ENCODE data around the gene CDH26.
A peak's percentile ranks its signal among the peaks of the same experiment; 100 is the strongest.
"Not testable (repeated sequence)": the region's sequence is repeated elsewhere in the genome, so short reads cannot be mapped to it uniquely, and the experiment has no call there.

CDH26 gene

DNA sequence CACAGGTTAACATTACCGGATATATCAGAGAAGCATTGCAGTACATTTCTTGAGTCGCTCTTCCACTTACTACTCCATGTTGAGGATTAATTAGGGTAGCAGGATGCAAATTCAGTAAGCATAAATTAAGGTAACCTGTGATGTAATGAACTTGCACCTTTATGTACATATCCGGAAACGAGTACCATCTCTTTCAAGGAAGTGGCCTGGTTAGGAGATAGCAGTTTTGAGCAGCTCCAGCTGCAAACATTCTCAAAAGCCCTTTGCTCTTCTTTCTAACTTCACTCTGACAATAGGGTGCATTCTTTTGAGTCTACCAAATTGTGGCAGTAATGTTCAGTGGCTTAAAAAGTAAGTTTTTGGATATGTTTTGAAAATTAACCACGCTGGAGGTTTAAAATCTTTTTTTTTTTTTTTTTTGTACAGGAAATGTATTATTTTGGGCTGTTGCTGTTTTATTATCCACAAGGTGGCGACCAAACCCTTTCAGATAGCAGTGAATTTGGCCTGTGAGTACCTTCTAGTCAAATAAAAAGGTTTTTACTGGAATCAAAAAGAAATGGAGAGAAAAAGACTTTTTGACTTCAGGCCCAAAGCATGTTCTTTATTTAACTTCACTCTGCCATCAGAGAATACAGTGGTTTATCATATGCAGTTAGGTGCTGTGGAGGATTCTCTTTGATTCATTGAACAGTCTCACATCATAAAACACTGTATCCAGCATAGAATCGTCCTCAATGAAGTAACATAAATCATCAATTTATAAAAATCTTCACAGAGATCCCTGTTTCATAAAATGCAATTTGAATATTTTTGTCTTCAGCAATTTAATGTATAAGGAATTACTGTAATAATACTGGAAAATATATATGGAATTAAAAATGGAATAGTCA, 9.1 kb upstream of the CDH26 start:
- TF ChIP-seq, protein P1, sequence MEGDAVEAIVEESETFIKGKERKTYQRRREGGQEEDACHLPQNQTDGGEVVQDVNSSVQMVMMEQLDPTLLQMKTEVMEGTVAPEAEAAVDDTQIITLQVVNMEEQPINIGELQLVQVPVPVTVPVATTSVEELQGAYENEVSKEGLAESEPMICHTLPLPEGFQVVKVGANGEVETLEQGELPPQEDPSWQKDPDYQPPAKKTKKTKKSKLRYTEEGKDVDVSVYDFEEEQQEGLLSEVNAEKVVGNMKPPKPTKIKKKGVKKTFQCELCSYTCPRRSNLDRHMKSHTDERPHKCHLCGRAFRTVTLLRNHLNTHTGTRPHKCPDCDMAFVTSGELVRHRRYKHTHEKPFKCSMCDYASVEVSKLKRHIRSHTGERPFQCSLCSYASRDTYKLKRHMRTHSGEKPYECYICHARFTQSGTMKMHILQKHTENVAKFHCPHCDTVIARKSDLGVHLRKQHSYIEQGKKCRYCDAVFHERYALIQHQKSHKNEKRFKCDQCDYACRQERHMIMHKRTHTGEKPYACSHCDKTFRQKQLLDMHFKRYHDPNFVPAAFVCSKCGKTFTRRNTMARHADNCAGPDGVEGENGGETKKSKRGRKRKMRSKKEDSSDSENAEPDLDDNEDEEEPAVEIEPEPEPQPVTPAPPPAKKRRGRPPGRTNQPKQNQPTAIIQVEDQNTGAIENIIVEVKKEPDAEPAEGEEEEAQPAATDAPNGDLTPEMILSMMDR (IDR thresholded peaks at IDR 0.05; ENCODE audit: low read depth, low read length), result peak; percentile 42; the same call in 1 of the 2 replicates
- H3K4me3 ChIP-seq (ENCODE audit: low read depth, low read length), result no peak overlapping the region

DNA sequence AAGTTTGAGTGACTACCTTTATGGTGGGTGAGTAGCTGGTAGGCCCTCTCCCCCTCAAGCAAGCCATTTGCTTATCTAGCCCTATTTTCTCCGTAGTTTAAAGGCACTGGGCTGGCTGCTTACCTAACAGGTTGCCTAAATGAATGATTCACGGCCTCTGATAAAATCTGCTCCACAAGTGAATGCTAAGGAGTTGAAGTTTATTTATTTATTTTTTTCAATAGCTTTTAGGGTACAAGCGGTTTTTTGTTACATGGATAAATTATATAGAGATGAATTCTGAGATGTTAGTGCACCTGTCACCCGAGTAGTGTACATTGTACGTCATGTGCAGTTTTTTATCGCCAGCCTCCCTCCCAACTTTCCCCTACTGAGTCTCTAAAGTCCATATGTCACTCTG, 8.3 kb upstream of the CDH26 start:
- TF ChIP-seq, protein P1 (IDR thresholded peaks at IDR 0.05; ENCODE audit: low read depth, low read length), result no peak
- no peak overlapping the region for H3K4me3 ChIP-seq (ENCODE audit: low read depth, low read length)

DNA sequence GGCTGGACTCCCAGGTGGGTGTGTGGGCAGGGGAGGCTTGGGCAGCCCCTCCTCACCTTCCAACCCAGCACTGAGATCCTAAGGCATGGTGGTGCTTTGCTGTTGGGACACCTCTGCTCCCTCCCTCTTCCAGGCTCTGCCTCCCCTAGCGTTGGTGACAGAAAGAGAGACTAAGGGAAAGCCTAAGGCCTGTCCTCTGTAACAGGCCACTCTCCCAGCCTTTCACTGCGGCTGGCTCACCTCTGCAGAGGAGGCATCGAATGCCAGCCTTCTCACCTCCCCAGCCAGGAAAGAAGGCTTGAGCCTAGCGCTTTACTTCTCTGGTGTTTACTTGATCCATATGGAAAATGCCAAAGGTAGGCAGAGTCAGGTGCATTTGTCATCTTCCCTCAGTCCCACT, 3.5 kb upstream of the CDH26 start:
- TF ChIP-seq, protein P1 (IDR thresholded peaks at IDR 0.05; ENCODE audit: low read depth, low read length), result no peak

DNA sequence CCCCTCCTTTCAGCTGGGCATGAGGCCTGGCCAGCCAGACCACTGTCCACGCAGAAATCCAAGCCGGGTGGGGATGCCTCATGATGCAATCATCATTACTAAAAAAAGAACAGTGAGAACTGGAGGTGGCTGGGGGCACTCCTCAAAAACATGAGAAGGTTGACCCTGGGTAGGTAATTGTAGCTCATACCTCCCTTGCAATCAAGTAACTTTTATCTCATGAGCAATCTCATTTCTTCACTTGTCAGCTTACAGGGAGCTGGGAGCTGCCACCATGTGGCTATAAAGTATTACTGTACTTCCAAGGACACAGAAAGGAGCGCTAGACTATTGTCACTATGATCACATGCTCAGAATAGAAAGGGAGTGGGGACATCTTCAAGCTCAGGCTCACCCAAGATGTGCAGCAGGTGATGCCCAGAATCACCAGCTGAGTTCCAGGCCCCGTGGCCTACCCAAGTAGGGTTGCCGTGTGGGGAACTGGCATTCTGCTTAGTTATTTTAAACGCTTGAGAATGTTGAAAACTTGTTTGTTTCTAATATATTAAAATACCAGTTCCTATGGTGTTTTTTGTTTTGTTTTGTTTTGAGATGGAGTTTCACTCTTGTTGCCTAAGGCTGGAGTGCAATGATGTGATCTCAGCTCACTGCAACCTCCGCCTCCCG, 3.0 kb upstream of the CDH26 start:
- TF ChIP-seq, protein P1 (IDR thresholded peaks at IDR 0.05; ENCODE audit: low read depth, low read length), result no peak
- no peak overlapping the region for H3K4me3 ChIP-seq (ENCODE audit: low read depth, low read length)

More for the DNA sequence above, 3.5 kb upstream of the CDH26 start:
- H3K4me3 ChIP-seq (ENCODE audit: low read depth, low read length), result no peak overlapping the region

DNA sequence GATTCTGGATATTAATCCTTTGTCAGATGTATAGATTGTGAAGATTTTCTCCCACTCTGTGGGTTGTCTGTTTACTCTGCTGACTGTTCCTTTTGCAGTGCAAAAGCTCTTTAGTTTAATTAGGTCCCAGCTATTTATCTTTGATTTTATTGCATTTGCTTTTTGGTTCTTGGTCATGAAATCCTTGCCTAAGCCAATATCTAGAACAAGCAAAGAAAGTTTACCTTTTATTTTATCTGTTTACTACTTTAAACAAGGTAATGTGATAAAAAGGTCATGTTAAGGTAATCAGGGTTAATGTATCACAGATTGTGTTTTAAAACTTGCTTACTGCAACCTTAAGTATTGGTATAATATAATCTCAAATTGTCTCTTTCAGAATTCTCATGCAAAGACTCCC, 655 bp upstream of the CDH26 start:
- H3K4me3 ChIP-seq (ENCODE audit: low read depth, low read length), result not testable (repeated sequence)

DNA sequence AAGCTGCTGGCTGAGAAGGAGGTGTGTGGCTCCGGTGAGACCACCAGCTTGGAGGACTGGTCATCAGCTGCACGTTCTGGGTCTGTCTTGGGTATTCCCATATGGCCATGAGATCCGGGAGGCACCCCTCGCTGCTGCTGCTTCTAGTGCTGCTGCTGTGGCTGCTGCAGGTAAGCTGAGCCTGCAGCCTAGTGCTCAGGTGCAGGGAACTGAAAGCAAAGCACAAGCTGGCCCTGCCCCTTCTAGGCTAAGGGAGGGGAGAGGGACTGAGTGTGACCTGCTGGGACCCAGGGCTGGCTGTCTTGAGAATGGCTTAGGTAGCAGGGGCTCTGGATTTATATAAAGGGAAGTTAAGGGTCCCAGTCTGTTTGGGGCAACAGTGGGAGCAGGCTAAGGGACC, 403 bp downstream of the CDH26 start:
- no peak overlapping the region for H3K4me3 ChIP-seq (ENCODE audit: low read depth, low read length)

DNA sequence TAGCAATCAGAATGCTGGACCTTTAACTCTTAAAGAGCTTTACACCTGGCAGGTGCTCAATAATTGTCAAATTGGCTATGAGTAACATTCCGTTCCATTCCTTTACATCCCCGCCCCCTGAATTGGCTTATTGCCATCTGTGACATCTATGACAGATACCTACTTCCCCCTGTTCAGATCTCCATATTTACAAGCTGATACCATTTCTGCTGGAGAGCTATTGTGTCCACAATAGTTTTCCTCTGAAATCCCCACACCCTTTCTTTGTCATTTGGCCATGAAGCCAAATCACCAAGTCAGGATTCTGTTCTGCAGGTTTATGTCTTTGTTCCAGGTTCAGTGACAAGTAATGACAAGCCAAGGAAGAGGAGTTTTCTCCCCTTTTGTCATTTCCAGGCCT, 3.2 kb downstream of the CDH26 start:
- no peak overlapping the region for H3K4me3 ChIP-seq (ENCODE audit: low read depth, low read length)

More for the DNA sequence above, 403 bp downstream of the CDH26 start:
- TF ChIP-seq, protein P1 (IDR thresholded peaks at IDR 0.05; ENCODE audit: low read depth, low read length), result no peak

More for the DNA sequence above, 3.2 kb downstream of the CDH26 start:
- TF ChIP-seq, protein P1 (IDR thresholded peaks at IDR 0.05; ENCODE audit: low read depth, low read length), result no peak

Measured in WI38 (cell line).